CD4-positive, alpha-beta T cell (primary cell): ENCODE measurements around the gene CABYR. TPM values are rescaled to one million over a fixed set of nuclear protein-coding genes. Genes with fewer than 3 reads are reported as not detected.

Source experiments
- ATAC-seq: fragments of 200-7000 bp; cut with Tn5 transposase; one replicate; pipeline ENCODE4 v1.10.0; 2022; ENCODE audit warnings: mild to moderate bottlenecking; ENCODE audit not compliant: poor library complexity
- CTCF ChIA-PET: fragments of 350-600 bp; sonication (Branson Sonifier 250); formaldehyde crosslinking; loops from one replicate; lab custom pipeline; 2021; ENCODE audit warnings: antibody characterized with exemption, inconsistent platforms; lab: Charles Lee
- POLR2A ChIA-PET: fragments of 350-600 bp; sonication (Branson Sonifier 250); formaldehyde crosslinking; loops from one replicate; lab custom pipeline; 2021; ENCODE audit warnings: antibody characterized with exemption, inconsistent platforms; lab: Charles Lee
- DNase-seq, 14 experiments: peaks; one replicate each; pipeline ENCODE4 v3.0.0-alpha.2; 2013 to 2020; ENCODE audit warnings: mixed read lengths in 2 of 14
- H3K27ac ChIP-seq, 2 donors: one replicate each; pipeline versions ENCODE4 v1.5.1 to v1.7.0; 2013; ENCODE audit warnings: low read length in 2 of 2, low read depth in 1 of 2, mild to moderate bottlenecking in 1 of 2
- H3K27me3 ChIP-seq, 2 experiments: 1 replicate in 1 of 2; 2 replicates in 1 of 2; pipeline versions ENCODE4 v1.6.1 to v1.7.0; 2013; ENCODE audit warnings: low read length in 2 of 2, control low read depth in 1 of 2, mild to moderate bottlenecking in 1 of 2, moderate library complexity in 1 of 2; ENCODE audit not compliant: insufficient read depth in 2 of 2, control insufficient read depth in 1 of 2
- H3K36me3 ChIP-seq: one replicate; pipeline ENCODE4 v1.6.1; 2013; ENCODE audit warnings: low read length, control low read depth; ENCODE audit not compliant: insufficient read depth
- H3K4me1 ChIP-seq: one replicate; pipeline ENCODE4 v1.6.1; 2013; ENCODE audit warnings: low read length, control low read depth; ENCODE audit not compliant: insufficient read depth
- H3K4me3 ChIP-seq: one replicate; pipeline ENCODE4 v1.5.1; 2013; ENCODE audit warnings: mild to moderate bottlenecking, low read length, moderate library complexity
- H3K9me3 ChIP-seq, 2 experiments: 1 replicate in 1 of 2; 2 replicates in 1 of 2; pipeline versions ENCODE4 v1.6.1 to v1.7.0; 2013; ENCODE audit warnings: low read length in 2 of 2, mild to moderate bottlenecking in 2 of 2, control low read depth in 1 of 2, moderate library complexity in 1 of 2; ENCODE audit not compliant: control insufficient read depth in 1 of 2, insufficient read depth in 1 of 2
- H3K27ac Mint-ChIP-seq: one replicate; pipeline ENCODE4 v1.8.0; 2020; ENCODE audit warnings: mixed read lengths
- H3K27me3 Mint-ChIP-seq: one replicate; pipeline ENCODE4 v1.8.0; 2021; ENCODE audit warnings: mixed read lengths
- H3K36me3 Mint-ChIP-seq: one replicate; pipeline ENCODE4 v1.8.0; 2021; ENCODE audit warnings: low read depth, mixed read lengths
- H3K4me1 Mint-ChIP-seq: one replicate; pipeline ENCODE4 v1.8.0; 2021; ENCODE audit warnings: low read depth, mixed read lengths
- H3K4me3 Mint-ChIP-seq: one replicate; pipeline ENCODE4 v1.8.0; 2020; ENCODE audit warnings: mild to moderate bottlenecking, mixed read lengths
- H3K9me3 Mint-ChIP-seq: one replicate; pipeline ENCODE4 v1.8.0; 2020; ENCODE audit warnings: mixed read lengths
- CTCF ChIP-seq: fragments of 200-600 bp; IDR thresholded peaks from one replicate; pipeline ENCODE4 v1.8.0; 2022; ENCODE audit warnings: antibody characterized with exemption, mild to moderate bottlenecking
- intact Hi-C, 2 experiments: fragments of 100-400 bp; cut with DNase I in 1 of 2; cut with micrococcal nuclease in 1 of 2; formaldehyde crosslinking; loops; one replicate each; pipeline versions ENCODE4 v1.15.1 to v1.9.0; 2023 to 2025; cut with DNase I, micrococcal nuclease
- total RNA-seq, 174 experiments: library from RNA in 2 of 174; stranded (reverse) in 2 of 174; gene quantifications; one replicate each; pipeline ENCODE4 v1.2.3 and lab custom pipeline; 2021 to 2026

CABYR gene
- total RNA-seq, 2 experiments from 2014 or later = 0.75 to 0.85 TPM

- POLR2A ChIA-PET = no interaction called here
These were observed 49.3 kb downstream of the CABYR start for GRCh38 chr18:24188120-24188519.

GRCh38 chr18:24189007-24189528 is 50.2 kb downstream of the CABYR start:
- Mint-ChIP-seq H3K9me3 (no peaks in the 10 kb centered on the region), H3K4me1 (no peaks in the 10 kb centered on the region), H3K27me3 (no peaks in the 10 kb centered on the region), H3K4me3 (no peak overlapping the region), H3K27ac (no peak overlapping the region), H3K36me3 (no peaks in the 10 kb centered on the region)
- POLR2A ChIA-PET = no interaction called here
- no peaks in the 10 kb centered on the region for H3K4me1 ChIP-seq
- no peak for ATAC-seq
- no peaks in the 10 kb centered on the region for H3K36me3 ChIP-seq
- intact Hi-C loops = no loop called here
- no peak overlapping the region for H3K27ac ChIP-seq
- H3K27me3 ChIP-seq = no peaks in the 10 kb centered on the region
- no peak for DNase-seq
- CTCF ChIA-PET = no interaction called here
- TF ChIP-seq CTCF = no peak
- no peak overlapping the region for H3K4me3 ChIP-seq
- no peaks in the 10 kb centered on the region for H3K9me3 ChIP-seq

More at GRCh38 chr18:24188120-24188519, 49.3 kb downstream of the CABYR start:
- no peaks in the 10 kb centered on the region for H3K27me3 Mint-ChIP-seq
- intact Hi-C loops = no loop called here
- Histone ChIP-seq H3K9me3 (no peaks in the 10 kb centered on the region), H3K4me1 (no peaks in the 10 kb centered on the region), H3K27me3 (no peaks in the 10 kb centered on the region), H3K36me3 (no peaks in the 10 kb centered on the region), H3K4me3 (no peak overlapping the region), H3K27ac (no peak overlapping the region)
- DNase-seq (no peak), ATAC-seq (no peak)
- H3K4me3 Mint-ChIP-seq = no peak overlapping the region
- H3K9me3 Mint-ChIP-seq = no peaks in the 10 kb centered on the region
- H3K4me1 Mint-ChIP-seq = no peaks in the 10 kb centered on the region
- no peak overlapping the region for H3K27ac Mint-ChIP-seq
- CTCF ChIA-PET = no interaction called here
- H3K36me3 Mint-ChIP-seq = no peaks in the 10 kb centered on the region
- TF ChIP-seq CTCF = no peak

GRCh38 chr18:24189664-24190346 is 50.9 kb downstream of the CABYR start:
- TF ChIP-seq CTCF = no peak
- POLR2A ChIA-PET = no interaction called here
- Mint-ChIP-seq H3K9me3 (no peaks in the 10 kb centered on the region), H3K36me3 (no peaks in the 10 kb centered on the region), H3K27ac (no peak overlapping the region), H3K4me3 (no peak overlapping the region), H3K4me1 (no peaks in the 10 kb centered on the region), H3K27me3 (no peaks in the 10 kb centered on the region)
- no peaks in the 10 kb centered on the region for H3K27me3 ChIP-seq
- CTCF ChIA-PET = no interaction called here
- no peak for DNase-seq
- no peak for ATAC-seq
- H3K27ac ChIP-seq = no peak overlapping the region
- intact Hi-C loops = no loop called here
- no peaks in the 10 kb centered on the region for H3K36me3 ChIP-seq
- H3K4me1 ChIP-seq = no peaks in the 10 kb centered on the region
- H3K9me3 ChIP-seq = no peaks in the 10 kb centered on the region
- H3K4me3 ChIP-seq = no peak overlapping the region
